ENCODE results near the gene CDH19.
"Not testable (repeated sequence)": the region's sequence is repeated elsewhere in the genome, so short reads cannot be mapped to it uniquely, and the experiment has no call there.

CDH19 gene

GRCh38 chr18:66511792-66512191 lies 92.1 kb downstream of the CDH19 start:
- Histone ChIP-seq H3K36me3 (ENCODE audit: control insufficient read depth in 1 of 2, insufficient read depth in 2 of 2, low read length in 2 of 2) (no peaks in the 10 kb centered on the region), H3K9me3 (ENCODE audit: control insufficient read depth in 1 of 2, low read length in 2 of 2) (no peaks in the 10 kb centered on the region), H3K4me3 (ENCODE audit: low read depth in 1 of 2, low read length in 2 of 2) (no peak overlapping the region), H3K4me1 (ENCODE audit: control insufficient read depth in 1 of 2, insufficient read depth in 2 of 2, low read length in 2 of 2) (no peaks in the 10 kb centered on the region), H3K27me3 (ENCODE audit: low read depth, low read length) (no peaks in the 10 kb centered on the region), H3K27ac (ENCODE audit: low read length) (no peak overlapping the region)

- Histone ChIP-seq H3K4me3 (ENCODE audit: low read depth in 1 of 2, low read length in 2 of 2) (no peak overlapping the region), H3K27ac (ENCODE audit: low read length) (no peak overlapping the region), H3K9me3 (ENCODE audit: control insufficient read depth in 1 of 2, low read length in 2 of 2) (no peaks in the 10 kb centered on the region), H3K4me1 (ENCODE audit: control insufficient read depth in 1 of 2, insufficient read depth in 2 of 2, low read length in 2 of 2) (no peaks in the 10 kb centered on the region), H3K36me3 (ENCODE audit: control insufficient read depth in 1 of 2, insufficient read depth in 2 of 2, low read length in 2 of 2) (no peaks in the 10 kb centered on the region), H3K27me3 (ENCODE audit: low read depth, low read length) (no peaks in the 10 kb centered on the region)
Measured at GRCh38 chr18:66511289-66511688, 92.6 kb downstream of the CDH19 start.

- H3K27me3 ChIP-seq (ENCODE audit: low read depth, low read length): no peaks in the 10 kb centered on the region
- no peak overlapping the region for H3K4me3 ChIP-seq (ENCODE audit: low read depth in 1 of 2, low read length in 2 of 2)
- H3K36me3 ChIP-seq (ENCODE audit: control insufficient read depth in 1 of 2, insufficient read depth in 2 of 2, low read length in 2 of 2): no peaks in the 10 kb centered on the region
- H3K4me1 ChIP-seq (ENCODE audit: control insufficient read depth in 1 of 2, insufficient read depth in 2 of 2, low read length in 2 of 2): no peaks in the 10 kb centered on the region
- H3K27ac ChIP-seq (ENCODE audit: low read length): no peak overlapping the region
- no peaks in the 10 kb centered on the region for H3K9me3 ChIP-seq (ENCODE audit: control insufficient read depth in 1 of 2, low read length in 2 of 2)
Measured at GRCh38 chr18:66510357-66511045, 93.4 kb downstream of the CDH19 start.

- H3K9me3 ChIP-seq (ENCODE audit: control insufficient read depth in 1 of 2, low read length in 2 of 2): no peaks in the 10 kb centered on the region
- H3K36me3 ChIP-seq (ENCODE audit: control insufficient read depth in 1 of 2, insufficient read depth in 2 of 2, low read length in 2 of 2): no peaks in the 10 kb centered on the region
- no peaks in the 10 kb centered on the region for H3K4me1 ChIP-seq (ENCODE audit: control insufficient read depth in 1 of 2, insufficient read depth in 2 of 2, low read length in 2 of 2)
- H3K27me3 ChIP-seq (ENCODE audit: low read depth, low read length): no peaks in the 10 kb centered on the region
- no peak overlapping the region for H3K4me3 ChIP-seq (ENCODE audit: low read depth in 1 of 2, low read length in 2 of 2)
- H3K27ac ChIP-seq (ENCODE audit: low read length): no peak overlapping the region
Measured at GRCh38 chr18:66508937-66509336, 95.0 kb downstream of the CDH19 start.

GRCh38 chr18:66506178-66506577 lies 97.7 kb downstream of the CDH19 start:
- Histone ChIP-seq H3K4me3 (ENCODE audit: low read depth in 1 of 2, low read length in 2 of 2) (no peak overlapping the region), H3K27ac (ENCODE audit: low read length) (no peak overlapping the region), H3K4me1 (ENCODE audit: control insufficient read depth in 1 of 2, insufficient read depth in 2 of 2, low read length in 2 of 2) (no peaks in the 10 kb centered on the region), H3K27me3 (ENCODE audit: low read depth, low read length) (no peaks in the 10 kb centered on the region), H3K9me3 (ENCODE audit: control insufficient read depth in 1 of 2, low read length in 2 of 2) (no peaks in the 10 kb centered on the region), H3K36me3 (ENCODE audit: control insufficient read depth in 1 of 2, insufficient read depth in 2 of 2, low read length in 2 of 2) (no peaks in the 10 kb centered on the region)

GRCh38 chr18:66497351-66497750 lies 106.5 kb downstream of the CDH19 start:
- no peak overlapping the region for H3K4me3 ChIP-seq (ENCODE audit: low read depth in 1 of 2, low read length in 2 of 2)
- no peak overlapping the region for H3K27ac ChIP-seq (ENCODE audit: low read length)
- no peaks in the 10 kb centered on the region for H3K36me3 ChIP-seq (ENCODE audit: control insufficient read depth in 1 of 2, insufficient read depth in 2 of 2, low read length in 2 of 2)
- no peaks in the 10 kb centered on the region for H3K27me3 ChIP-seq (ENCODE audit: low read depth, low read length)
- no peaks in the 10 kb centered on the region for H3K4me1 ChIP-seq (ENCODE audit: control insufficient read depth in 1 of 2, insufficient read depth in 2 of 2, low read length in 2 of 2)
- no peaks in the 10 kb centered on the region for H3K9me3 ChIP-seq (ENCODE audit: control insufficient read depth in 1 of 2, low read length in 2 of 2)

- Histone ChIP-seq H3K36me3 (ENCODE audit: control insufficient read depth in 1 of 2, insufficient read depth in 2 of 2, low read length in 2 of 2) (no peaks in the 10 kb centered on the region), H3K4me3 (ENCODE audit: low read depth in 1 of 2, low read length in 2 of 2) (no peak overlapping the region), H3K27me3 (ENCODE audit: low read depth, low read length) (no peaks in the 10 kb centered on the region), H3K27ac (ENCODE audit: low read length) (no peak overlapping the region), H3K9me3 (ENCODE audit: control insufficient read depth in 1 of 2, low read length in 2 of 2) (no peaks in the 10 kb centered on the region), H3K4me1 (ENCODE audit: control insufficient read depth in 1 of 2, insufficient read depth in 2 of 2, low read length in 2 of 2) (no peaks in the 10 kb centered on the region)
Measured at GRCh38 chr18:66495844-66496243, 108.0 kb downstream of the CDH19 start.

- no peaks in the 10 kb centered on the region for H3K36me3 ChIP-seq (ENCODE audit: control insufficient read depth in 1 of 2, insufficient read depth in 2 of 2, low read length in 2 of 2)
- H3K9me3 ChIP-seq (ENCODE audit: control insufficient read depth in 1 of 2, low read length in 2 of 2): no peaks in the 10 kb centered on the region
- H3K4me1 ChIP-seq (ENCODE audit: control insufficient read depth in 1 of 2, insufficient read depth in 2 of 2, low read length in 2 of 2): no peaks in the 10 kb centered on the region
- no peak overlapping the region for H3K4me3 ChIP-seq (ENCODE audit: low read depth in 1 of 2, low read length in 2 of 2)
- no peak overlapping the region for H3K27ac ChIP-seq (ENCODE audit: low read length)
- H3K27me3 ChIP-seq (ENCODE audit: low read depth, low read length): no peaks in the 10 kb centered on the region
Measured at GRCh38 chr18:66473882-66474281, 130.0 kb downstream of the CDH19 start.

GRCh38 chr18:66466184-66466583 lies 137.7 kb downstream of the CDH19 start:
- not testable (repeated sequence) for H3K4me3 ChIP-seq (ENCODE audit: low read depth in 1 of 2, low read length in 2 of 2); H3K36me3 ChIP-seq (ENCODE audit: control insufficient read depth in 1 of 2, insufficient read depth in 2 of 2, low read length in 2 of 2); H3K4me1 ChIP-seq (ENCODE audit: control insufficient read depth in 1 of 2, insufficient read depth in 2 of 2, low read length in 2 of 2); H3K27ac ChIP-seq (ENCODE audit: low read length); H3K9me3 ChIP-seq (ENCODE audit: control insufficient read depth in 1 of 2, low read length in 2 of 2); H3K27me3 ChIP-seq (ENCODE audit: low read depth, low read length)

- H3K36me3 ChIP-seq (ENCODE audit: control insufficient read depth in 1 of 2, insufficient read depth in 2 of 2, low read length in 2 of 2): no peaks in the 10 kb centered on the region
- H3K27me3 ChIP-seq (ENCODE audit: low read depth, low read length): no peaks in the 10 kb centered on the region
- H3K4me3 ChIP-seq (ENCODE audit: low read depth in 1 of 2, low read length in 2 of 2): no peak overlapping the region
- no peaks in the 10 kb centered on the region for H3K4me1 ChIP-seq (ENCODE audit: control insufficient read depth in 1 of 2, insufficient read depth in 2 of 2, low read length in 2 of 2)
- no peak overlapping the region for H3K27ac ChIP-seq (ENCODE audit: low read length)
- H3K9me3 ChIP-seq (ENCODE audit: control insufficient read depth in 1 of 2, low read length in 2 of 2): no peaks in the 10 kb centered on the region
Measured at GRCh38 chr18:66461344-66461743, 142.5 kb downstream of the CDH19 start.

- H3K36me3 ChIP-seq (ENCODE audit: control insufficient read depth in 1 of 2, insufficient read depth in 2 of 2, low read length in 2 of 2): no peaks in the 10 kb centered on the region
- no peak overlapping the region for H3K27ac ChIP-seq (ENCODE audit: low read length)
- H3K9me3 ChIP-seq (ENCODE audit: control insufficient read depth in 1 of 2, low read length in 2 of 2): no peaks in the 10 kb centered on the region
- H3K4me3 ChIP-seq (ENCODE audit: low read depth in 1 of 2, low read length in 2 of 2): no peak overlapping the region
- no peaks in the 10 kb centered on the region for H3K4me1 ChIP-seq (ENCODE audit: control insufficient read depth in 1 of 2, insufficient read depth in 2 of 2, low read length in 2 of 2)
- no peaks in the 10 kb centered on the region for H3K27me3 ChIP-seq (ENCODE audit: low read depth, low read length)
Measured at GRCh38 chr18:66457245-66457644, 146.6 kb downstream of the CDH19 start.

Measured in muscle layer of duodenum (tissue), 2 donors.